ELR (cell line): ENCODE data around the gene LRRK1.

Experiments used
- DNase-seq: peaks from one replicate; pipeline ENCODE4 v3.0.0-alpha.2; 2015; ENCODE audit warnings: low read depth

LRRK1 gene

DNA sequence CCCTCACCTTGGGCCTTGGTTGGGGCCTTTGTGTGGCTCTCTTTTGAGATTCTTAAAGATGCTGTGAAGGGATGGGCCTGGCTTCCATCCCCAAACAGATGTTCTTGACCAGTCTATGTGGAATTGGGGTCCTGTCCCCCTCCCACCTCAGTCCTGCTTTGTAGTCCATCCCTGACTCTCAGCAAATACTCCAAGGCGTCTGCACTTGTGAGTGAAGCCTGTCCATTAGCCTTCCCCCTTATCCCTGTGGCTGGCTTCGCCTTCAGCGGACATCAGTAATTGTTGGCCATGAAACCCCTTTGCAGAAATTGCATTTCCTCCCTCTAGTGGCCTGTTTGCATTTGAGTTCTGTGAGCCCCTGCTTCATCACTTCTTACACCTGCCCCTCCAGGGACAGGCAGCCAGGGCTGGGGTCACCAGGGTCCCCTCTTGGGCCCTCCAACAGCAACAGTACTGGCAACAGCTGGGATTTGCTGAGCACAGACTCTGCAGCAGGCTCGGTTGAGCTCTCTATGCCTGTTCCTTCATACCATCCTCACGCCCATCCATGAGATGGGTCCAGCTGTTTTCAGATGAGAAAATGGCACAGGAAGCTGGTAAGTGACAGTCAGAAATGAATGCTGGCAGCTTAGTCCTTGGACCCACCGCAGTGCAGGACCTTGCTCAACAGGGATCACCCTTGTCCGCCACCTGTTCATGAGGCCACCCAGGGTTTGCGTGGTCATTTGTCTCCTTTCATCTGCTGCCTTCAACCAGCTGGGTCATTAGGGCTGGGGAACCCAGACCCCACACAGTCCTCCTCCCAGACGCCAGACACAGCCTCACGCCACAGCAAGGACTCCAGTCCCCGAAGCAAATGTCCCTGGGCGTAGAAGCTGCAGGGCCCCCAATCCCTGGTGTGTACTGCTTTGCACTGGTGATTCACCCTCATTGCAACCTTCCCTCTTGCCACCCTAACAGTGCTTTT, 8.9 kb upstream of the LRRK1 start:
- peak; percentile 9 for DNase-seq

DNA sequence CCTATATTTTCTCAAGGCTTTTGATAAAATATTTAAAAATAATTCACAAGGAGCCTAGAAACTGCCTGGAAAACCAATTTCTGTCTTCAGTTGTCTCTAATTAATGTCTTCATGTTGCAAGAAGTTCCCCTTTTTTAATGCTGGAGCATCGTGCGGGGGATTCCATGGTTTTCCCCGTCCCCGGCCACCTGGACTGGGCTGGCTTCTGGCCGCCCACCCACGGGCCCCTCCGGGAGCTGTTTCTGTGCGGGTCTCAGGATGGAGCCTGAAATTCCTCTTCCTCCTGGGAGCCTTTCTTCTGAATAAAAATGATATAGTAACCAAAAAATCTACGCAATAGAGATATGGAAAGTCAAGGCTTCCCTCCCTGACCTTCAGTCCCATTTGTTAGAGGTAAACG, 8.1 kb upstream of the LRRK1 start:
- DNase-seq: no peak

DNA sequence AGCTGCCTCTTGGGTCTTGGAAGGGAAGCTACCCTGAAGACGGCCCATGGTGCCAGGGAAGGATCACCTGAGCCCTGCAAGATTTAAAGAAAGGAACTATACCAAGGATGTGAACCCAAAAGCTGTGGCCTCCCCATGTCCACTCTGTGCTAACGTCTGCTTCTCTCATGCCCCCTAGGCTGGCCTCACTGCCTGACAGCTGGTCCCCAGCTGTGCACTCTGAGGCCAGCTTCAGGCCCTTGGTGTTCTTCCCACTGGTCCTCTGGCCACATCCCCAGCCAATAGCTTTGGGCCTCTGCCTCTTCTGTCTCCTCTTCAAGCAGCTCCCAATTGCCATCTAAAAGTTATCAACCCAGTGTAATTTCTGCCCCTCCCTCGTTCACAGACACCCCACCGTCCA, 5.2 kb upstream of the LRRK1 start:
- DNase-seq: no peak

DNA sequence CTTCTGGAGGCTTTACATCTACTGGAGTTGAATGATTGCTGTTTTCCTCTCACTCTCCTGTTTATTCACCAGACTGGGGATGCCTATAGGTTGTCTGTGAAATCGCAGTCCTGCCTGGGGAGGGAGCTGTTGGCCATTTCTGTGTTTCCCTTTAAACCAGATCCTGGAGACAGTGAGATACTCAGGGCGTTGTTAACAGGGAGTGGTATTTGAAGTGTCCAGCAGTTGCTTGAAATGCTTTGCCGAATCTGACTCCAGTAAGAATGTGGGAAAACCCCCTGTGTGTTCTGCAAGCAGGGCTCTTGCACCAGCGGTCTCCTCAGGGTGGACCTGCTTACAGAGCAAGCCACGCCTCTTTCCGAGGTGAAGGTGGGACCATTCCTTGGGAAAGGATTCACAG, 4.3 kb upstream of the LRRK1 start:
- DNase-seq: peak; percentile 45

DNA sequence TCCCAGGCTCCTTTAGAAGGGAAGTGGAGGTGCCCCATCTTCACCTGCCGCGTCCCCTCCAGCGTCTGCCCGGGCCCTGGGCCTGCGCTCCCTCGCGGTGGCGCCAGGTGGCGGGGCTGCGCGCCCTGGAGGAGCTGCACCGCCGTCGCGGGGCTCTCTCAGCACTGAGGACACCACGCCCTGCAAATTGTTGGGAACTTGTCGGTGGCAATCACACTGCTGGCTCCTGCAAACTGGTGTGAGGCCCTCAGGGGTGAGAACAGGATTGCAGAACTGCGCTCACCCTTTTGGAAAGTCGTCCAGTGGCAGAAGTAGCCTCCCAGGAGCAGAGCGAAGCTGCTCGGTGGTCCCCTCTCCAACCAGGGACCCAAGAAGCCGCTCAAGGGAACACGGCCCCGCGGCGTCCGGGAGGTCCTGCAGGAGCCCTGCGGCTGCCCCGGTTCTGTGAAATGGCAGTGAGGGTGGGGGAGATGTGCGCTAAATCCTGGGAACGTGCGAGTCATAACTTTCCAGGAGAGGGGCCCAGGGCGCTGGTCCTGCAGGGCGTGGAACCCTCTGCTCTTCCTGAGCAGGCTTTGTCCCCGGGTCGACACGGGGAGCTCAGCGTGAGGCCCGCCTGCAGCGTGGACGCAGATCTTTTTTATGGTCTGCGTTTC, 995 bp upstream of the LRRK1 start:
- peak; percentile 84 for DNase-seq

DNA sequence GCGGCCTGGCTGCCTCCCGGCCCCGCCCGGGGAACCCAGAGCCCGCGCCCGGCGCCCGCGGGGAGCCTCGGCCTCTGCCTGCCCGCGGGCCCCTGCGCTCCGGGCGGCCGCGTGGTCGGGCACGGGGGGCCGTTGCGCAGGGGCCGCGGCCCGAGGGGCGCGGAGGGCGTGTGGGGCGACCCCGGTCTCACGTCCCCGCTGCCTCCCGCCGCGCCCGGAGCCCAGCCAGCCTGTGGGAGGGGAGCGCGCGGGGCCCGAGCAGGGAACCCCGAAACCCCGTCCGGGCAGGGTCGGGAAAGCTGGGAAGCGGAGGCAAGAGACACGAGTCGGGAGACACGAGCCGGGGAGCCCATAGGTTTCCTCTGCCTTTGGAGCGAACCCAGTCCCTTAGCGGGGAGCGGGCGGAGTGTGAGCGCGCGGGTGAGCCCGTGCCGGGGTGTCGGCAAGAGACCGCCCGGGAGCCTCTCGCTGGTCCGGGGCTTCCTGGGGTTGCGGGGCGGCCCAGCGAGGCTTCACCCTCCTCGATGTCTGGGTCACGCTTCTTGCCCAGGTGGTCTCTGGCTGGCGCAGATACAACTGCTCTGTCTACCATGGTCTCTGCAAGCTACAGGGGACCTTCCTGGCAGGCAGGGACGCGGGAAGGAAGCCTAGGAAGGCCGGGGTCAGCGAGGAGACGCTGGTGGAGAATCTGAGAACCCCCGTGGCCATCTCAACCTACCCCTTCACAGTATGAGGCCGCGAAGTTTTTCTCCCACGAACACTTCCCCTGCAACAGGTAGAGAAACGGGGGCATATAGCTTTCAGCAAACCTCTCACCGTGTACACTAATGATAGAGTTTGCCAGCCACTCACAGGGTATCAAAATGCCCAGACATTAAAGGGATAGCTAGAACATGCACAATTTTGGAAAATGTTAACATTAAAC, 586 bp downstream of the LRRK1 start:
- DNase-seq: peak; percentile 60

DNA sequence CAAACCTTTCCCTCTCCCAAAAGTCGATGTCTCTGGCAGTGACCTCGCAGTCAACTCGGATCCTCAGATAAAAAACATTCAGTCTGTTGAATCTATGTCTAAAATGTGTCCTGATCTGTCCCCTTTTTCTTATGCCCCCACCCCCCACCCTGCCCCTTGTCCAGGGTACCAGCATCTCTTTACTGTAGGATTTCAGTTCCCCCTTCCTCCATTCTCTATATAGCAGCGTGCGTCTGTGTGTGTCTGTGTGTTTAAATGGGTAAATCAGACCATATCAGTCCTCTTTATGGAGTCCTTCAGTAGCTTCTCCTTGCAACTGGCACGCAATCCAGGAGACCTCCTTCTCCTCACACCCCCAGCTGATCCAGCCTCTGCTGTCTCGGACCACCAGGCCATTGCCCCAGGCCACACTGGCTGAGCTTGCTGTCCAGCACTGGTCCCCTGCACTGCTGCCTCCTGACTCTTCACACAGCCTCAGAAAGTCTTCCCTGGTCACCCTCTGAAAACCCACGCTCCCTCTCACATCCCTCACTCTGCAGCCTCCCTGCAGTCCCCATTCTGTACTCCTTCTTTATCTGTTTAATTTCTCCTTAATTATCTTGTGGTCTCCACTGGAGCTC, 1.5 kb downstream of the LRRK1 start:
- DNase-seq: no peak

DNA sequence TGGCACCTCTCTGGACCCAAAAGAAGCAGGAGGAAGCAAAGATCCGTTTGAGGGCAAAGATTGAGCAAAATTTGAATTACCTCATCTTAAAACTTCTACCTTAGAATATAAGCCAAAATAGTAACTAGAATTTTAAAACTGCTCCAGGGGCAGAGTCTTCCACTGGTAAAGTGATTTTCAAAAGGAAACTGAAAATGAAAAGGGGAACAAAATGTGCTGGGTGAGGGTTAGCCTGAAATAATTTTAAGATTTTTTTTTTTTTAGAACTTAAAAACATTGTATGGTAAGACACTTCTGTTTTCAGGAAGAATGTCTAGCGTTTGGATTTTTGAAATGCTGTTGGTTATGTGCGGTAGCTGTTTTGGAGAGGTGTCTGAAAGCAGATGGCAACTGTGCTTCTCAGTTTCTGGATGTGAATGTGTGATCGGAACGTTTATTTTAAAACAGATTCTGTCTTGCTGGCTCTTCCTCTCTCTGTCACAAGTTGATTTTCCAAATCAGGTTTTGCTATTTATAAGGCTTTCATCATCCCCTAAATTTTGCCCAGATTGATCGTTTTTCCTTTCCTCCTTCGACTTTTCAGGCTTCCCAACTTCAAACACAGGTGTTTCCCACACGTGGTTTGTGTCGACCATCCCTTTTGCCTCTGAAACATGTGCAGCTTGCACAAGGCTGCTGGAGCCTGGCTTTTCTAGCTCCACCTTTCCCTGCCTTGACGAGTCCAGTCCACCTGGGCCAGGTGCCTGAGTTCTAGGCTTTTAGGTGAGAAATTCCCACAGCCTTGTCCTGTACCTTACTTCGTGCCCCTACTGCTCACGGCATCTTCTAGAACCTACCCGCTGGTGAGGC, 3.3 kb downstream of the LRRK1 start:
- DNase-seq: no peak

DNA sequence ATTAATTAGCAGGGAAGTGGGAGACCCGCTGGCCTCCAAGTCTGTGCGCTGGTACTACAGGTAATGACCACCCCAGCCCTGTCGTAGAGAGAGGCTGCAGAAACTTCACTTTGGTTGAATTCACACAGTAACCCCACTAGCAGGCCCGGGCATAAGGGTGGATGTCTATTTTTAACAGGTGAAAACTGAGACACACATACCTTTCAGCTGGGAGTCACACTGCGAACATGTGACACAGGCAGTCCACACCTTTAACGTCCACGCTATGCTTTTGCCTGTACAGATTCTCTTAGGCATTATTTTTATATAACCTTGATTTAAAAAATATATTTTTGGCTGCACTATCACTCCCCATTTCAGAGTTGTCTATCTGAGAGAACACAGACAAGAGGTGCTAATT, 3.9 kb downstream of the LRRK1 start:
- DNase-seq: no peak

DNA sequence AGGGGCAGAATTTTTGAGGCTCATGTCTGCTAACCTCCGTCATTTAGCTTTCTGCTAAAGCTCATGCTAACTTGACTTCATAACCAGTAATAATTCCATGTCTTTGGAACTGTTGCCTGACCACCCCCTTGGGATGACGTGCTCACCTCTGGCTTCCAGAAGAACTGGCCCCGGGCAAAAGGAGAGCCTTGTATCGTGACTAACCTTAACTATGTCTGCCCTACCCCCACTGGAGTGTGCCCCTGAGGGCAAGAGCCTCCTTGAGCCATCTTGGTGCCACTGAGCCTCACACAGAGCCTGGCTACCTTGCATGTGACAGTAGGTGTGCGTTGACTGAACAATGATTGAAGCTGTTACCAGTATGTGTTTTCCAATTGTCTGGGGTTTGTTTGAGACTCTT, 4.7 kb downstream of the LRRK1 start:
- DNase-seq: no peak

DNA sequence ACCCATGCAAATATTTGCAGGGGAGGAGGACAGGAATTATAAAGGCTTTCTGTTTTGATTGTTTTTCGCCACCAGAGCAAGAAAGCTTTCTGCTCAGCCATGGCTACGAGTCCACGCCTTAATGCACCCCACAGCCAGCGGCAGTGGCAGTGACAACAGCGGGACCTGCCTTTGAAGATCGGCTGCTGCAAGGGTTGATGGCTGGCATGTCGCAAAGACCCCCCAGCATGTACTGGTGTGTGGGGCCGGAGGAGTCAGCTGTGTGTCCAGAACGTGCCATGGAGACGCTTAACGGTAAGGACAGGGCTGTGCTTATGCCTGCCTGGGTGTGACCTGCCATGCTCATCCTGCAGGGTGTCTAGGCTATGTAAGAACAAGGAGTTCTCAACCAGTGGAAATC, 5.3 kb downstream of the LRRK1 start:
- DNase-seq: no peak

DNA sequence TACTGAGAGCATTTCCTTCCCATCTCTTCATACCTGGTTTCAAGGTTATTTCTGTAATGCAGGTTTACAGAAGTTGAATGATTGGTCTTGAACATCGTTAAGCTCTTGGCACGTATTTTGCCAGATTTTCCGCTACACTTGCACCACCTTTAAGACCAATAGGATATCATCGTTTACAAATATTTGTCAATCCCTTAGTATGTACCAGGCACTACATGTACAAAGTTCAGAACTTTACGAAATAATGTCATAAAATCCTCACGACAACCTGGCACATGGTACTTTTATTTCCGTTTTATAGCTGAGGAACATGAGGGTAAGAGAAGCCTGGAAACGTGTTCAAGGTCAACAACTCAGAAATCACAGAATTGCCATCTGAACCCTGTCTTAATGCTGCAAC, 6.3 kb downstream of the LRRK1 start:
- no peak for DNase-seq

DNA sequence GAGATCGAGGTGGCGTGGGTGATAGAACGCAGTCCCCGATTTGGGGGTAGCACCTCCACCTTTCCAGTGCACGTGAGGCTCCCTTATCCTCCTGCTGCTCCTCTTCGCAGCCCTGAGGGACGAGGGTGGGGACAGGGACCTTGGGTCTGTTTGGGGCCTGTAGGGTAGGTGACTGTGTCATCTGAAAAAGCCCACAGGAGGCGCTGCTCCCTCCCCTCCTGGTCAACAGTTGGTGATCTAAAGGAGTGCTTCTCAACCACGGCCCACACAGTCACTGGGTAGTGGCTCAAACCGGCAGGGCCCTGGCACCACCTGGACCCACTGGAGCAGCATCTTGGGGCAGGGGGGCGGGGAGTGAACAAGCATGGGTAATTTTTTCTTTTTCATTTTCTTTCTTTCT, 7.1 kb downstream of the LRRK1 start:
- no peak for DNase-seq

DNA sequence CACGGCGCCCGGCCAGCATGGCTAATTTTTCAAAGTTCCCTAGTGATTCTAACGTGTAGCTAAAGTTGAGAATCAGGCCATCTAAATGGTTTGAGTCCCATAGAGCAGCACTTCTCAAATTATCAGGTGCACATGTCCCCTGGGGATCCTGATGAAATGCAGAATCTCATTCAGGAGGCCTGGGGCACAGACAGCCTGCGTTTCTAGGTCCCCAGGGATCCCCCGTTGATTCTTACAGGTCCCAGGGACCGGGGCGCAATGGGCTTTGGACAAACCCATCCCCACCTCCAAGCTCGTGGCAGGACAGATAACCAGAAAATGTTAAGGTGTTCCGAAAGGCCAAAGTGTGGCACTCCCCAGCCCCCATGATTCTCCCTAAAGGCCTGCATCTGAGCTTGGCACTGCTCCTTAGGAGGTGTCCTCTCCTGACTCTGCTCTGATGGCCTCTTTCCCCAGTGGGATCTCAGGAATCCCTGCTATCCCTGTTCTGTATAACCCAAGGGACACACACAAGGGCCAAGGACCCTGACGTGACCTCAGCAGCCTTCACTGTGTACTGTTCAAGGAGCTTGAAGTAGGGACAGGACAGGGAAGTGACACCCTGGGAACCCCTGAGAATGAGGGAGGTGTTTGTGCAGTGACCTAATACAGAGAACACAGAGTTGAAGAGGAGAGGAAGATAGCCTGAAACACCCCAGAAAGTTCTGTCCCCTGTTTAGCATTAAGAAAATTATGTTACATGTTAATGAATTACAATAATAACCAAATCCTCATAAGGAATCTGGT, 8.0 kb downstream of the LRRK1 start:
- no peak for DNase-seq

DNA sequence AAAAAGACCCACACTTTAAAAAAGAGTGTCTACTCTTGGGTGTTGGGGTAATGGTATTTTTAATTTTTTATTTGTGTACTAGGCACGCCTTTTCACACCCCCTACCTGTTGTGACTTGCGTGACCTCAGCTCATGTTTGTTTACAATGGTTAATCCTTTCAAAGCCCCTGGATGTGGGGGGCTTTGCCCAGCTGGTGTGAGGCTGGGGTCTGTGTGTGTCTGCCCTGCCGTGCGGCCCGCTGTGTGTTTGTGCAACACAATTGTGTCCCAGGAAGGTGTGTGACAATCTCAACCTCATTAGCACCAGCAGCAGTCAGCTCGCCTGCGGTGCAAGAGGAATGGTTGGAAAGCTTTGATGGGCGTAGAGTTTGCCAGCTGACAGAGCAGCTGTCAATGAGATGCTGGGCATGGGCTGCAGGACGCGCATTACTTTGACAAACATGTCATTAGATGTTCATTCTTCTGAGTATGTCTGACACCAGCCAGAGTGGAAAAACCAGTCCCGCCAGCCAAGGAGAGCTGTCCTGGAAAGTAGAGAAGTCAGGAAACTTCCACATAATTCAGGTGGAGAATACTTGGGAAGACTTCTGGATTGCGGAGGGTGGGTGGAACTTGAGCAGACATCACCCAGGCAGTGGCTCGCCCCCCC, 9.6 kb downstream of the LRRK1 start:
- DNase-seq: no peak

DNA sequence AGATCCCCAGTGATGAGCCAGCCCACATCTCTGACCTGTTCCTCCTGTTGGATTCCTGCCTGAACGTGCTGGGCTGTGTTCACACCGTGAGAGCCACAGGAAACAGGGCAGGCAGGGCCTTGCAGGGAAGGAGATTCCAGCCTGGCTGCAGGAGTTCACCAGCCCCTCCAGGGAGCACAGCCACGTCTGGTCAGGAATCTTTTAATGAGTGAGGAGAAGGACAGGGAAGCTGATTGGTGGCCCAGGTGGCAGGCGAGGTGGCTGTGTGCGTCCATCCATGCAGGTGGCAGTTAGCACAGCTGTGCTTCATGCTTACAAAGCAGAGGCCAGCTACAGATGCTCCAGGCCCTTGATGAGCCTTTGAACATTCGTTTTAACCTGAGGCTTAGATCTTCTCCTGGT, 10.5 kb downstream of the LRRK1 start:
- no peak for DNase-seq

DNA sequence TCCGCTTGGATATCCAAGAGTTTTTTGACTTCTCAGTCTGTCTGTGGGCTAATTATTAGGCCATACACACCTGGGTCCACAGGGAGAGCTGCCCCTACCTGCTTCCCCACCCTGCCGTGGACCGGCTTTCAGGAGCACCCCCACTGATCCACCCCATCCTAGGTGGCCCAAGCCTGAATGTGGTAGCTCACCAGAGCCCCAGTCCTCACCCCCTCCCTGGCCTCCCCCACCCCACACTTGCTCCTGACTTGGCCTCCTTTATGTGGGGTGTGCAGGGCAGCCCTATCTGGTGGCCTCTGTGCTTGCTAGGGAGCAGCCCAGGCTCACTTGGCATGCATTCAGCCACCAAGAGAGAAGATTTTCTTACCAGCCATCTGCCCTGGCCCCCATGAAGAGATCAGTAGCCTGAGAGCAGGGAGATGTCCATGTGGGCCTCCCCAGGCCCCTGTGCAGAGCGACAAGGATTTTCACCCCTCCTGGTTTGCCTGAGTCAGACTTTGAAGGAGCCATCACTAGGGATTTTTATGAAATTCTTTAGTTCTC, 11.2 kb downstream of the LRRK1 start:
- DNase-seq: no peak

DNA sequence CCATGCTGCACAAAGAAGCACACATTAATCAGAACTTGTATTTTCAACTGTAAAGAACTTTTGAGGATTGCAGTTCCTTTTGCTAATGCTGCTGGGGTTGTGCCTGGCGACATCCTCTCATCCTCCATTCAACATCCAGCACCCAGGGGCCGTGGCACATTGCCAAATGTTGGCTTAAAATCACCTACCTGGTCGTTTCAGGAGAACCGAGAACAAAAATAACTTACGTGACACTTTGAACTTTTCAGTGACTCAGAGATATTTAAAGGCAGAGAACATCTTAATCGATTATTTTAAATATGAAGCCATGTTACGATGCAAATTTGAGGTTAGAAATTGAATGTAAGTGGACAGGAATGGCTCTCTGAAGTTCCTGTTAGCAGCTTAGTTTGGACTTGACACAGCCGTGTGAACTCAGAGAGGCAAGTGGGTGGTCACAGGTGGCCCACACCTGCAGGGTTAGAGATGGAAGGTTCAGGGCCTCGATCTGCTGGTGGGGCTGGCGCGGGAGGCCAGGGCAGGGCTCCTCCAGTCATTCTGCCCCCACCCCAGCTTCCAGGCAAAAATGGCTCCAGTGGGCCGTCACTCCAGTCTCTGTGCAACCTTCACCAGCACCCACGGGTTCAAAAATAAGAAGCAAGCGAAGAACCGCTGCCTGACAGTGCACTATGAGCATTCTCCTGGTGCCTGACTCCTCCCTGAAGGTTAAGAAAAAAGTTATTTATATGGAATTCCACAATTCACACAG, 12.2 kb downstream of the LRRK1 start:
- no peak for DNase-seq
